GM13976 (cell line): ENCODE measurements around the gene HOXD12.

ENCODE experiments used
- DNase-seq: peaks from one replicate; pipeline ENCODE4 v3.0.0; 2012; ENCODE audit warnings: low spot score
- in situ Hi-C: fragments of 300-500 bp; cut with MboI; formaldehyde crosslinking; loops from one replicate; pipeline ENCODE4 v1.12.0; 2022; ENCODE audit warnings: low sequenced_read_pairs, mixed read lengths, inconsistent platforms; ENCODE audit not compliant: unreplicated experiment
- TF ChIP-seq, protein P1 (sequence below): IDR thresholded peaks from 2 replicates; pipeline ENCODE4 v1.5.1; 2012; ENCODE audit warnings: borderline replicate concordance, mild to moderate bottlenecking; ENCODE audit not compliant: insufficient read depth; ENCODE audit errors: extremely low read depth, missing control alignments, control extremely low read depth

The HOXD12 gene

DNA sequence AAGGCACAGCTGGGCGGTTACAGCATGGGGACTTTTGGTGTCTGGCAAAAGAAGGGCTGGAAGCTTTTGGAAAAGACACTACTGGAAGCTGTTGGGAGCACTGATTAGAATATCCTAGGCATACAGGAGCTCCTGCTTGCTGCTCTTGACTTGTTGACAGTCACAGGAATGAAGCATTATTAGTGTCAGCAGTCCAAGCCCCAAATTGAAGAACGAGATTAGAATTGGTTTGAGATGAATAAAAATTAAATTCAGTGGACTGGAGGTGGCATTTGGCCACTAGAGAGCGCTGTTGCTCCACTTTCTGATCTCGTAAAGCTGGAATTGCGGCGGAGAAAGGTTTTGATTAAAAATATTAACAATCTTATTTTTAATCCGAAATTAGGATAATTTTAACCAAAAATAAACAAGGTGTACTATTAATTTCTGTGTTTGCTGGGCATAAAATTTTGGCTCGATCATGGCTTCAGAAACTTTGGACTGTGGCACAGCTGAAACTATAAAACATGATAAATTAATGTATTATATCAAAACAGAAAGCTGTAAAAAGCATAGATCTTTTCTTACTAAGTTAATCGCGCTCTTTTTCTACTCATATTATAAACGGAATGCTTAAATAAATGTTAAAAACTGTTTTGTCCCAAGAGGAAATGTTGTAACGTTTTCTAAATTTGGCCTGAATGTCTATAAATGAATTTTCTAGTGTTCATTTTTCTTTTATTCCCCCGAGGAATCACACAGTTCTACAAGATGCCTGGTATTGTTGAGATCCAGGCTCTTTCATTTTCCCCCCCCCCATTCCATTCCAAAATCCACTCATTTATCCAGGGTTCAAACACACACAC is 27.6 kb downstream of the HOXD12 start:
- TF ChIP-seq, protein P1, sequence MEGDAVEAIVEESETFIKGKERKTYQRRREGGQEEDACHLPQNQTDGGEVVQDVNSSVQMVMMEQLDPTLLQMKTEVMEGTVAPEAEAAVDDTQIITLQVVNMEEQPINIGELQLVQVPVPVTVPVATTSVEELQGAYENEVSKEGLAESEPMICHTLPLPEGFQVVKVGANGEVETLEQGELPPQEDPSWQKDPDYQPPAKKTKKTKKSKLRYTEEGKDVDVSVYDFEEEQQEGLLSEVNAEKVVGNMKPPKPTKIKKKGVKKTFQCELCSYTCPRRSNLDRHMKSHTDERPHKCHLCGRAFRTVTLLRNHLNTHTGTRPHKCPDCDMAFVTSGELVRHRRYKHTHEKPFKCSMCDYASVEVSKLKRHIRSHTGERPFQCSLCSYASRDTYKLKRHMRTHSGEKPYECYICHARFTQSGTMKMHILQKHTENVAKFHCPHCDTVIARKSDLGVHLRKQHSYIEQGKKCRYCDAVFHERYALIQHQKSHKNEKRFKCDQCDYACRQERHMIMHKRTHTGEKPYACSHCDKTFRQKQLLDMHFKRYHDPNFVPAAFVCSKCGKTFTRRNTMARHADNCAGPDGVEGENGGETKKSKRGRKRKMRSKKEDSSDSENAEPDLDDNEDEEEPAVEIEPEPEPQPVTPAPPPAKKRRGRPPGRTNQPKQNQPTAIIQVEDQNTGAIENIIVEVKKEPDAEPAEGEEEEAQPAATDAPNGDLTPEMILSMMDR, result peak; percentile 85

DNA sequence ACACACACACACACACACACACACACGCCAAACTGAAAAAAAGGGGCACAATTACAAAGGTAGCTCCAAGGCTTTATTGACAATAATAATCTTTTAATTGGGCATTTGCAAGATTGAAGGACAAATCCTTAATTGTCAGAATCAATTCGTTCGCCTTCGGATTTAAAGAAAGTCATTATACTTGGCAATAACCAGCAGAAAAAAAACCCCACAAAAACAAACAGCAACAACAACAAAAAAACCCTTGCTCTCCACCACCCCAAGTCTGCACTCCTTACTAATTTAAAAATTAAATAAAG is 28.1 kb downstream of the HOXD12 start:
- no peak for DNase-seq
- in situ Hi-C loops, result loop anchor here (10.0 to 25.0 kb wide), 2 partner anchors 685 to 1027 kb away; no protein-coding TSS in a partner anchor
- TF ChIP-seq, protein P1, result no peak

More for the DNA sequence above, 27.6 kb downstream of the HOXD12 start:
- DNase-seq, result peak; percentile 62
- in situ Hi-C loops, result loop anchor here (10.0 to 25.0 kb wide), 2 partner anchors 685 to 1028 kb away; no protein-coding TSS in a partner anchor

DNA sequence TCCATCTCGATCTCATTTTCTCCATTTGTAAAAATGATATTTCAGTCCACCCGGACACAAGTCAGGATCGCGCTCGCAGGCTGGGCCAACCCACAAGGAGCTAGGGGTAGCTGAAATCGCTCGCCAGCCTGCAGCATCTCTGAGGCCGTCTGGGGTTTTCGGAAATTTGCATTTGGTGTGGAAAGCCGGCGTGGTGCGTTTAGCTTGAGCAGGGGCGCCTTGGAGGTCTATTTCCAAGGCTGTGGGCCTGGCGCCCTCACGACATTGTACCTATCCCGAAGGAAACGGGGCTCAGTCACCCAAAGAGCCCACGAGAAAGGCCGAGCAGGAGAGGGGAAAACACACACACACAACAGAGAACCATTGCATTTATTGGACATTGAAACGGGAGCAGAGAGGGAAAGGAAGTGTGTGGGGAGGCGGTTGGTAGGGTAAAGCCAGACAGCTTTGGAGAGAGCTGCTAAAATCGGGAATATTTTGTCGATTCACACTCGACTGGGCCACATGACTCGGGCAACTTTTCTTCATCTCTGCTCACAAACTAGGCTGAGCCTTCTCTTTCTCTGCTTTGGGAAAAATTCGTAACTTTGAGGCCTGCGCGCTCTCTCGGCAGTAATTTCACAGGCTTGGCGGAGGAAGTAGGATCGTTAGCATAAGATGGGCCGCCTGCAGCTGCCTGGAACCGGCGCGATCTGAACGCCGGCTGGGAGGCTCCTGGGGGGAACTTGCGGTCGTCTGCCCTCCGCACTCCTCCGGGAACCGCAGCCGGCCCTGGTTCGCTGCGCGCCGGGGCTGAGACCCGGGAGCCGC is 28.8 kb downstream of the HOXD12 start:
- no peak for DNase-seq
- in situ Hi-C loops, result loop anchor here (10.0 to 25.0 kb wide), 2 partner anchors 684 to 1026 kb away; no protein-coding TSS in a partner anchor
- TF ChIP-seq, protein P1, result no peak

DNA sequence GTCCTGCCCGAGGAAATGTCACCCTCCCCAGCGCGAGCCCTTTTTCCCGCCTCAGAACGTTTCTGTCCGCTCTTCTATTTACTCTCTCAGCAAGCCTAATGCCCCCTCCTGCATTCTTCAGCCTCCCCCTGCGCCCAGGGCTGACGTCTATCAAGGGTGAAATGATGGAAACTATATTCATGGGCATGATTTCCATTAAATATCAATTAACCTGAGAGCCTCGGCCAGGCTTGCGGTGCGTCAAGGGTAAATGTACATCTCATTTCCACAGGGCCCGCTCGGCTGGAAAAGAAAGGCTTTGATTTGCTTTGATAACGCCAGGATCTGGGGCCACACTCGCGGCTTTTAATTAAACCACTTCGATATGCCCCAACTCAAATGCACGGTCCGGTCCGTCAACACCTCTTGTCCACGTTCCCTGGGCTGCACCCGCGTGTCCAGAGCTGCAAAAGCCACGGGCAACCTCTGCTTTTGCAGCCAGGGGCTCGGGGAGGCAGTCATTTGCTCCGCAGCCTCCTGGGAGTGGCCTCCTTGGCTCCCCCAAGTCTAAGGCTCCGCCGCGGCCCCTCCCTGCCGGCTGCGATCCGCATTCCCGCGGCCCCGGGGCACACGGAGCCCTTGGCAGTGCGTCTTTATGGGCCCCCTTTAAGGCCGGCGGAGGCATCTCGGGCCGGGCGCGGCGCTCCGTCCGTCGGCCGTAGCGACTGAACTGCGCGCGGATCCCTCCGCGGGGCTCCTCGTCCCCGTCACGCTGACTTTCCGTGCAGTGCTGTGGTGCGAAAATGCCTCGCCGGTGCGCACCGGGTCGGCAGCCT is 29.6 kb downstream of the HOXD12 start, which contains the start of gene HOXD8:
Gene HOXD8, plus strand, starts transcription at position 724 of the 815 bp plus-strand sequence. CDS start 662 bp downstream, outside the sequence.
- TF ChIP-seq, protein P1, result no peak
- no peak for DNase-seq
- in situ Hi-C loops, result loop anchor here (10.0 to 25.0 kb wide), 2 partner anchors 683 to 1026 kb away; no protein-coding TSS in a partner anchor

DNA sequence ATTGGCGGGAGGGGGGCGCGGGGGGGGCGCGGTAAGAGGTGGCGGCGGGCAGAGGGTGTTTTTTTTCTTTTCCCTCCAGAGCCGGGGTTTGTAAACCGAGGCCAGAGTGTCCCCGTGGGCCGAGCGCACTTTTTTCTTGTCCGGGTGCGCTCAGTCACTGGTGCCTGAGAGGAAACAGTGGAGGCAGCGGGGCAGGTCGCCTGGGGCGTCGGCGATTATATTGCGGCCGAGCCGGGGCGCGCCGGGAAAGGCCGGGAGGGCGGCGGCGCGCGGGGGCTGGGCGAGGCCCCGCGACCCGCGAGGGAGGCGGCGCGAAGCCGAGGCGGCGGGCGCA is 30.2 kb downstream of the HOXD12 start:
- TF ChIP-seq, protein P1, result no peak
- no peak for DNase-seq
- in situ Hi-C loops, result loop anchor here (10.0 to 25.0 kb wide), 2 partner anchors 683 to 1025 kb away; no protein-coding TSS in a partner anchor
